H9 (cell line): Measurements from ENCODE around the gene ADAMTS17. TPM values are rescaled to one million over a fixed set of nuclear protein-coding genes. Genes with fewer than 3 reads are reported as not detected.

Experiments used
- DNase-seq: peaks from one replicate; pipeline ENCODE4 v3.0.0-alpha.2; 2017
- H2AFZ ChIP-seq: one replicate; pipeline ENCODE4 v1.6.1; 2013; ENCODE audit warnings: mild to moderate bottlenecking, low read length, control low read depth, moderate library complexity
- H2AK5ac ChIP-seq: 2 replicates; pipeline ENCODE4 v1.6.1; 2013; ENCODE audit warnings: low read length, control low read depth, mixed read lengths; ENCODE audit not compliant: insufficient read length
- H2BK120ac ChIP-seq: one replicate; pipeline ENCODE4 v1.6.1; 2013; ENCODE audit warnings: low read depth, mild to moderate bottlenecking, low read length, control low read depth, inconsistent platforms; ENCODE audit not compliant: poor library complexity, severe bottlenecking
- H2BK12ac ChIP-seq: 2 replicates; pipeline ENCODE4 v1.6.1; 2013; ENCODE audit warnings: low read length, control low read depth, mixed read lengths, low read depth; ENCODE audit not compliant: insufficient read length
- H2BK15ac ChIP-seq: 2 replicates; pipeline ENCODE4 v1.6.1; 2013; ENCODE audit warnings: low read depth, low read length, control low read depth
- H2BK20ac ChIP-seq: one replicate; pipeline ENCODE4 v1.6.1; 2013; ENCODE audit warnings: low read depth, mild to moderate bottlenecking, low read length, control low read depth, inconsistent platforms; ENCODE audit not compliant: poor library complexity, severe bottlenecking
- H2BK5ac ChIP-seq: 2 replicates; pipeline ENCODE4 v1.6.1; 2013; ENCODE audit warnings: low read length, control low read depth, mixed read lengths; ENCODE audit not compliant: insufficient read length
- H3K14ac ChIP-seq: 2 replicates; pipeline ENCODE4 v1.6.1; 2013; ENCODE audit warnings: low read length, control low read depth; ENCODE audit not compliant: insufficient read depth
- H3K18ac ChIP-seq: 2 replicates; pipeline ENCODE4 v1.6.1; 2013; ENCODE audit warnings: low read depth, mild to moderate bottlenecking, mixed read lengths, low read length, control low read depth; ENCODE audit not compliant: insufficient read length
- H3K23ac ChIP-seq: 2 replicates; pipeline ENCODE4 v1.6.1; 2013; ENCODE audit warnings: low read length, control low read depth, mixed read lengths, low read depth; ENCODE audit not compliant: insufficient read length
- H3K23me2 ChIP-seq: 2 replicates; pipeline ENCODE4 v1.6.1; 2013; ENCODE audit warnings: low read depth, mild to moderate bottlenecking, mixed read lengths, low read length, control low read depth; ENCODE audit not compliant: insufficient read length, poor library complexity, severe bottlenecking
- H3K27ac ChIP-seq: 2 replicates; pipeline ENCODE4 v1.5.1; 2013; ENCODE audit warnings: low read length, control low read depth, mixed read lengths, low read depth; ENCODE audit not compliant: insufficient read length
- H3K27me3 ChIP-seq: 2 replicates; pipeline ENCODE4 v1.6.1; 2013; ENCODE audit warnings: low read length, control low read depth, inconsistent platforms; ENCODE audit not compliant: insufficient read depth
- H3K4ac ChIP-seq: 2 replicates; pipeline ENCODE4 v1.6.1; 2013; ENCODE audit warnings: low read depth, mild to moderate bottlenecking, control low read depth, inconsistent platforms, low read length, moderate library complexity
- H3K4me1 ChIP-seq: 2 replicates; pipeline ENCODE4 v1.6.1; 2013; ENCODE audit warnings: low read length, control low read depth, inconsistent platforms; ENCODE audit not compliant: insufficient read depth
- H3K4me2 ChIP-seq: 2 replicates; pipeline ENCODE4 v1.6.1; 2013; ENCODE audit warnings: low read length, control low read depth, mixed read lengths; ENCODE audit not compliant: insufficient read length, insufficient read depth
- H3K56ac ChIP-seq: 2 replicates; pipeline ENCODE4 v1.6.1; 2013; ENCODE audit warnings: low read depth, mild to moderate bottlenecking, mixed read lengths, low read length, control low read depth; ENCODE audit not compliant: insufficient read length
- H3K79me1 ChIP-seq: 2 replicates; pipeline ENCODE4 v1.6.1; 2013; ENCODE audit warnings: low read depth, mild to moderate bottlenecking, moderate library complexity, low read length, control low read depth, inconsistent platforms; ENCODE audit not compliant: insufficient read depth, poor library complexity, severe bottlenecking
- H3K79me2 ChIP-seq: 2 replicates; pipeline ENCODE4 v1.6.1; 2013; ENCODE audit warnings: low read length, control low read depth, inconsistent platforms; ENCODE audit not compliant: insufficient read depth
- H3K9ac ChIP-seq: 2 replicates; pipeline ENCODE4 v1.6.1; 2013; ENCODE audit warnings: low read length, control low read depth, mixed read lengths; ENCODE audit not compliant: insufficient read length; ENCODE audit errors: extremely low read depth
- H3K9me3 ChIP-seq: one replicate; pipeline ENCODE4 v1.6.1; 2013; ENCODE audit warnings: low read depth, low read length, inconsistent platforms; ENCODE audit not compliant: control insufficient read depth
- H3T11ph ChIP-seq: one replicate; pipeline ENCODE4 v1.6.1; 2013; ENCODE audit warnings: mild to moderate bottlenecking, low read length, control low read depth, inconsistent platforms
- H4K20me1 ChIP-seq: one replicate; pipeline ENCODE4 v1.6.1; 2013; ENCODE audit not compliant: control insufficient read depth, insufficient read length, insufficient read depth
- H4K5ac ChIP-seq: 2 replicates; pipeline ENCODE4 v1.6.1; 2013; ENCODE audit warnings: low read depth, mild to moderate bottlenecking, mixed read lengths, low read length, control low read depth; ENCODE audit not compliant: insufficient read length
- H4K8ac ChIP-seq: replicated peaks from 2 replicates; pipeline ENCODE4 v1.6.1; 2013; ENCODE audit warnings: low read length, control low read depth, mixed read lengths, low read depth; ENCODE audit not compliant: insufficient read length
- H4K91ac ChIP-seq: 2 replicates; pipeline ENCODE4 v1.6.1; 2013; ENCODE audit warnings: low read depth, mild to moderate bottlenecking, moderate library complexity, mixed read lengths, low read length, control low read depth; ENCODE audit not compliant: insufficient read length
- H3K27ac Mint-ChIP-seq, 3 experiments: 2 replicates in 2 of 3; 3 replicates in 1 of 3; pipeline ENCODE4 v1.8.0; 2020 to 2021; ENCODE audit warnings: mixed read lengths in 3 of 3, mild to moderate bottlenecking in 1 of 3, moderate library complexity in 1 of 3
- H3K27me3 Mint-ChIP-seq: 2 replicates; pipeline ENCODE4 v1.8.0; 2021; ENCODE audit warnings: low read depth, mild to moderate bottlenecking, moderate library complexity, mixed read lengths
- H3K36me3 Mint-ChIP-seq, 3 experiments: 2 replicates in 2 of 3; 3 replicates in 1 of 3; pipeline ENCODE4 v1.8.0; 2020 to 2021; ENCODE audit warnings: low read depth in 3 of 3, mixed read lengths in 3 of 3; ENCODE audit not compliant: insufficient read depth in 1 of 3
- H3K4me1 Mint-ChIP-seq, 2 experiments: 2 replicates each; pipeline ENCODE4 v1.8.0; 2020; ENCODE audit warnings: mixed read lengths in 2 of 2
- H3K4me3 Mint-ChIP-seq, 2 experiments: 2 replicates in 1 of 2; 3 replicates in 1 of 2; pipeline ENCODE4 v1.8.0; 2020 to 2021; ENCODE audit warnings: mild to moderate bottlenecking in 2 of 2, mixed read lengths in 2 of 2, moderate library complexity in 1 of 2
- H3K9me3 Mint-ChIP-seq, 2 experiments: 2 replicates in 1 of 2; 3 replicates in 1 of 2; pipeline ENCODE4 v1.8.0; 2020; ENCODE audit warnings: mild to moderate bottlenecking in 2 of 2, mixed read lengths in 2 of 2, moderate library complexity in 1 of 2
- CTCF ChIP-seq: fragments of 200-600 bp; sonication (generic); conservative IDR thresholded peaks from 3 replicates; pipeline ENCODE4 v1.8.0; 2021; ENCODE audit warnings: antibody characterized with exemption, mild to moderate bottlenecking
- WGBS: extraction: QIAGEN DNeasy Blood & Tissue Kit; methylation state at CpG from one replicate; pipeline ENCODE4 v1.1.7; 2013; ENCODE audit warnings: missing lambda C conversion rate, low lambda C conversion rate, mixed read lengths; ENCODE audit not compliant: insufficient read length; ENCODE audit errors: extremely low coverage; 5-methylcytosine and 5-hydroxymethylcytosine counted together
- total RNA-seq: library from RNA; stranded (reverse); gene quantifications from 2 replicates; pipeline ENCODE4 v1.2.1, GENCODE V29; 2021

Gene ADAMTS17
- total RNA-seq, 1 experiment from 2014 or later: 2.9 TPM

- no peaks in the 10 kb centered on the region for H3K4me1 ChIP-seq
- H3K9me3 ChIP-seq: no peaks in the 10 kb centered on the region
- no peak for DNase-seq
- no peak overlapping the region for H3T11ph ChIP-seq
- no peak overlapping the region for H3K18ac ChIP-seq
- H4K8ac ChIP-seq: no peak overlapping the region
- no peaks in the 10 kb centered on the region for H4K20me1 ChIP-seq
- no peaks in the 10 kb centered on the region for H3K36me3 Mint-ChIP-seq
- H2BK15ac ChIP-seq: no peak overlapping the region
- H3K14ac ChIP-seq: no peak overlapping the region
- H2AK5ac ChIP-seq: no peak overlapping the region
- no peaks in the 10 kb centered on the region for H3K79me1 ChIP-seq
- H2BK12ac ChIP-seq: no peak overlapping the region
- no peak overlapping the region for H4K91ac ChIP-seq
- peaks cover 4% of the 10 kb centered on the region; the same call in 1 of the 2 replicates for H3K27me3 Mint-ChIP-seq
- H3K79me2 ChIP-seq: no peaks in the 10 kb centered on the region
- H3K9ac ChIP-seq: no peak overlapping the region
- no peak overlapping the region for H3K4me3 Mint-ChIP-seq
- peaks cover 10 to 18% of the 10 kb centered on the region in 2 experiments for H3K4me1 Mint-ChIP-seq
- H4K5ac ChIP-seq: no peak overlapping the region
- no peaks in the 10 kb centered on the region for H3K27me3 ChIP-seq
- H2BK20ac ChIP-seq: no peak overlapping the region
- H3K27ac Mint-ChIP-seq: 0 out of 7 replicates have a peak overlapping the region, but pooled peaks of 1 of the 3 experiments have one; percentile 65
- TF ChIP-seq CTCF: no peak
- no CpG with 5 or more reads among the region's 15 CpGs for WGBS
- no peaks in the 10 kb centered on the region for H3K9me3 Mint-ChIP-seq
- no peak overlapping the region for H3K27ac ChIP-seq
- no peak overlapping the region for H2BK120ac ChIP-seq
- H2AFZ ChIP-seq: no peak overlapping the region
- no peak overlapping the region for H3K4ac ChIP-seq
- no peak overlapping the region for H3K56ac ChIP-seq
- no peak overlapping the region for H3K23ac ChIP-seq
- no peaks in the 10 kb centered on the region for H3K23me2 ChIP-seq
- no peak overlapping the region for H3K4me2 ChIP-seq
- no peak overlapping the region for H2BK5ac ChIP-seq
These were observed 230.4 kb downstream of the ADAMTS17 start for GRCh38 chr15:100111125-100112060.
